ENCODE measurements around the gene TAS1R1. TPM values are rescaled to one million over a fixed set of nuclear protein-coding genes. Genes with fewer than 3 reads are reported as not detected.

The TAS1R1 gene
- total RNA-seq, 1 experiment from 2014 or later = not detected

DNA sequence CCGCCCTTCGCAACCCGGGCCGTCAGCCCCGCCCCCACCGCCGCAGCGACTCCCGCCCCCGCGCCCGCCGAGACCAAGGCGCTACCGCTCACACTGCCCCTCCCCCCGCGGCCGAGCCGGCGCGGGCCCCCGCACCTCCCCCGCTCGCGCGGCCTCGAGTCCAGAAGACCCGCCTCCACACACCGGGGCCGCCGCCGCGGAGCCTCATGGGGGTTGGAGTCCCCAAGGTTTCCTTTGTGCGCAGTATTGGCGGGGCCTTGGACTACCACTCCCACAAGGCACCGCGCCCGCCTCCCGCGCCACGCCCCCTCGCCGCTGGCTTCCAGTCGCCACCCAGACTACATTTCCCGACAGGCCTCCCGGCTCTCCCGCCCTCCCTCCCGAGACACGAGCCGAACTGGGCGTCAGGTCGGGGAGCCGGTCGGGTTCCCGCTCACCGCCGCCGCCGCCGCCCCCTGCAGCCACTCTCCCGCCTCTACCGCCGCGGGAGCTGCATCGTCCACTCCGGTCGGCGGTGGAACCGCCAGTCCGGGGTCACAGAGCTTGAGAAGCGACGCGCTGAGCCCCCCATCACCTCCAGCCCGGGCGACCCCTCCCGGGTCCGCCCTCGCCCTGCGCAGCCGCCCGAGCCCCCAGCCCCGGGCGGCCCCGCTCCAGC, 58.4 kb downstream of the TAS1R1 start, which contains the start of gene PHF13:
PHF13 (plus strand) TSS at position 371 of the 658 bp plus-strand sequence. CDS start 336 bp downstream, outside the sequence.
- H3K4me1 Mint-ChIP-seq (ENCODE audit: low read depth, unreplicated experiment) = peaks cover 6% of the 10 kb centered on the region

DNA sequence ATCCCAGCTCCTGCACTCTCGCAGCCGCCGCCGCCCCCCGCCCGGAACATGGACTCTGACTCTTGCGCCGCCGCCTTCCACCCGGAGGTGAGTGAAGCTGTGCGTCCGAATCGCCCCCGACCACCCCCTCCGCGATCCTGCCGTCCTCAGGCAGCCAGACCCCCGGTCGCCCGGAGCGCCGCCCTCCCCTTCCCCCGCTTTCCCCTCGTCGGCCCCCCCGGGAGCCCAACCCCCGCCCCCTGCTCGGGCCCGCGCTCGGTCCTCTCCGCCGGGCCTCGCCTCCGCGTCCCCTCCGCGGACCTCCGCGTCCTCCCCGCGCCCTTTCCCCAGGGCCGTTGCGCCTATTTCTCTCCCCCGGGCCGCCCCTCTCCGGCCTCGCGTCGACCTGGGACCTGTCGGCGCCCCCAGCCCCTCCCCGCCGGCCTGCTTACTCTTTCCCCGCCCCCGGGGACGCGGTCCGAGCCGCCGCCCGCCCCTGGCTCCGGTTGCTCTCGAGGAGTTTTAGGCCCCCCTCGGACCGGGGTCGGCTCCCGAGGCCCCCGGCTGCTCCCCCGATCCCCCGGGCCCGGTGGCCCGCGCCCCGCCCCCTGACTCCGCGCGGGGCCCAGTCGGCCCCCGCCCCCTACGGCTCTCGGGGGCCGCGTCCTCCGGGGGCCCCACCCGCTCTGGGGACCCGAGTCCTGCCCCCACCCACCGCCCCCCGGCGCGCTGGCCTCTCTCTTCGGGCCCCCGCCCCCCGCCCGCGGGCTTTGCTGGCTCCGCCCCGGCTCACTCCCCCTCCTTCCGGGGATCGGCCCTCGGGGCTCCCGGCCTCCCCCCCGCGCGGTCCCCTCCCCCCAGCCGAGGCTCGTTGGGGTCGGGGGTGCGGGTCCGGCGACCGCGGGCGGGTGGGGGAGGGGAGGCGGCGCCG, 59.2 kb downstream of the TAS1R1 start:
- Mint-ChIP-seq H3K27ac (ENCODE audit: unreplicated experiment) (no peak overlapping the region), H3K36me3 (ENCODE audit: insufficient read depth, unreplicated experiment) (peaks cover 17% of the 10 kb centered on the region), H3K27me3 (ENCODE audit: insufficient read depth, unreplicated experiment) (no peaks in the 10 kb centered on the region), H3K4me3 (ENCODE audit: unreplicated experiment) (peak overlapping the region; percentile 93), H3K9me3 (ENCODE audit: unreplicated experiment) (no peaks in the 10 kb centered on the region), H3K4me1 (ENCODE audit: low read depth, unreplicated experiment) (peaks cover 6% of the 10 kb centered on the region)
- intact Hi-C loops (cut with micrococcal nuclease; ENCODE audit: unreplicated experiment) = no loop called here
- no peaks in the 10 kb centered on the region for H3K27me3 ChIP-seq (replicated peaks; ENCODE audit: control insufficient read depth, insufficient read depth, low read length)
- CTCF ChIA-PET = interaction anchor here (0.6 kb wide), 2 partner anchors 16 to 87 kb away, joined by 4 to 8 read pairs; partner anchors contain the start of gene DNAJC11
- BruUV-seq (replicated peaks) = no TSS peak
- H3K4me1 ChIP-seq = peaks cover 6% of the 10 kb centered on the region; the same call in 1 of the 2 replicates
- H3K36me3 ChIP-seq (ENCODE audit: control insufficient read depth, insufficient read depth, low read length) = no peaks in the 10 kb centered on the region
- TF ChIP-seq, protein P1, sequence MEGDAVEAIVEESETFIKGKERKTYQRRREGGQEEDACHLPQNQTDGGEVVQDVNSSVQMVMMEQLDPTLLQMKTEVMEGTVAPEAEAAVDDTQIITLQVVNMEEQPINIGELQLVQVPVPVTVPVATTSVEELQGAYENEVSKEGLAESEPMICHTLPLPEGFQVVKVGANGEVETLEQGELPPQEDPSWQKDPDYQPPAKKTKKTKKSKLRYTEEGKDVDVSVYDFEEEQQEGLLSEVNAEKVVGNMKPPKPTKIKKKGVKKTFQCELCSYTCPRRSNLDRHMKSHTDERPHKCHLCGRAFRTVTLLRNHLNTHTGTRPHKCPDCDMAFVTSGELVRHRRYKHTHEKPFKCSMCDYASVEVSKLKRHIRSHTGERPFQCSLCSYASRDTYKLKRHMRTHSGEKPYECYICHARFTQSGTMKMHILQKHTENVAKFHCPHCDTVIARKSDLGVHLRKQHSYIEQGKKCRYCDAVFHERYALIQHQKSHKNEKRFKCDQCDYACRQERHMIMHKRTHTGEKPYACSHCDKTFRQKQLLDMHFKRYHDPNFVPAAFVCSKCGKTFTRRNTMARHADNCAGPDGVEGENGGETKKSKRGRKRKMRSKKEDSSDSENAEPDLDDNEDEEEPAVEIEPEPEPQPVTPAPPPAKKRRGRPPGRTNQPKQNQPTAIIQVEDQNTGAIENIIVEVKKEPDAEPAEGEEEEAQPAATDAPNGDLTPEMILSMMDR (IDR thresholded peaks at IDR 0.05; ENCODE audit: insufficient read depth in 1 of 2, low read depth in 1 of 2, low read length in 1 of 2, severe bottlenecking in 1 of 2, unreplicated experiment in 1 of 2) = no peak
- H3K4me3 ChIP-seq (ENCODE audit: low read depth, low read length) = peak overlapping the region; percentile 76
- no peaks in the 10 kb centered on the region for H3K9me3 ChIP-seq
- POLR2A ChIA-PET = no interaction called here
- peak; percentile 50 to 60 for DNase-seq

More for the DNA sequence above, 58.4 kb downstream of the TAS1R1 start, which contains the start of gene PHF13:
- Mint-ChIP-seq H3K9me3 (ENCODE audit: unreplicated experiment) (no peaks in the 10 kb centered on the region), H3K4me3 (ENCODE audit: unreplicated experiment) (peak within 1 kb of the TSS; percentile 93), H3K27me3 (ENCODE audit: insufficient read depth, unreplicated experiment) (no peaks in the 10 kb centered on the region), H3K27ac (ENCODE audit: unreplicated experiment) (peak within 1 kb of the TSS; percentile 64), H3K36me3 (ENCODE audit: insufficient read depth, unreplicated experiment) (peaks cover 12% of the 10 kb centered on the region)
- Histone ChIP-seq H3K27me3 (replicated peaks; ENCODE audit: control insufficient read depth, insufficient read depth, low read length) (no peaks in the 10 kb centered on the region), H3K9me3 (no peaks in the 10 kb centered on the region), H3K4me3 (ENCODE audit: low read depth, low read length) (peak within 1 kb of the TSS; percentile 76), H3K4me1 (peaks cover 6% of the 10 kb centered on the region; the same call in 1 of the 2 replicates), H3K36me3 (ENCODE audit: control insufficient read depth, insufficient read depth, low read length) (no peaks in the 10 kb centered on the region)
- peak; percentile 99 for DNase-seq
- TF ChIP-seq, protein P1 (IDR thresholded peaks at IDR 0.05; ENCODE audit: insufficient read depth in 1 of 2, low read depth in 1 of 2, low read length in 1 of 2, severe bottlenecking in 1 of 2, unreplicated experiment in 1 of 2) = no peak
- ChIA-PET POLR2A (no interaction called here), CTCF (interaction anchor here (0.5 to 0.6 kb wide), 3 partner anchors 16 to 113 kb away, joined by 4 to 8 read pairs (median 6); partner anchors contain the start of gene DNAJC11)
- intact Hi-C loops (cut with micrococcal nuclease; ENCODE audit: unreplicated experiment) = loop anchor here (1.0 kb wide), 1 partner anchor 9 kb away; no protein-coding TSS in a partner anchor
- no TSS peak for BruUV-seq (replicated peaks)

All from Caco-2 (cell line).